ENCODE data around the gene PELI2. TPM values are rescaled to one million over a fixed set of nuclear protein-coding genes. Genes with fewer than 3 reads are reported as not detected.

Gene PELI2
- total RNA-seq, 3 donors from 2014 or later (not counting 1 experiment from before 2014, with no cell fraction given): 16.4 to 25.0 (median 24.9) TPM

DNA sequence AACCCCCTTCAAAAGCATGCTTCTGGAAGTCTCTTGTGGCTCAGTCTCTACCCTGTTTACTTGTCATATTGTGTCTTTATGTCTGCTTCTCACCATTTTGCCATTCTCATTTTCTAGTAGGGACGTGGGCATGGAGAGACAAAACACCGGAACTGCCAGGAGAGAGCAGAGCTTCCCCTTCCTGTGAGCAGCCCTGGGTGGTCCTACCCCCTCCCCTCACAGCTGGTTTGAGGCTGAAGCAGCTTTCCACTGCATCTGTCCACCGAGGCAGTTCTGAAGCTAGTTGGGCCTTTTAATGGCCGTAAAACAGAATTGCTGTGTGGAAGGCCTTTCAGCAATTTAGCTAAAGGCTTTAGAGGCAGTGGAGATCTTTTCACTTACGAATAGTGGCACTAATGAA lies 77.0 kb downstream of the PELI2 start:
- Histone ChIP-seq H3K27ac (ENCODE audit: low read length) (no peak overlapping the region), H3K36me3 (ENCODE audit: control insufficient read depth, insufficient read depth, low read length) (no peaks in the 10 kb centered on the region), H3K4me1 (ENCODE audit: control insufficient read depth, insufficient read depth, low read length) (peaks cover 17% of the 10 kb centered on the region), H3K9me3 (ENCODE audit: control insufficient read depth, insufficient read depth, low read length) (no peaks in the 10 kb centered on the region), H3K27me3 (ENCODE audit: control insufficient read depth, insufficient read depth, low read length) (no peaks in the 10 kb centered on the region), H3K4me3 (ENCODE audit: low read length) (no peak overlapping the region)
- 35% methylated on average over 5 of the region's 5 CpGs for WGBS (ENCODE audit: insufficient coverage)
- intact Hi-C loops (cut with micrococcal nuclease): no loop called here
- no peaks in the 10 kb centered on the region for H3K9me3 Mint-ChIP-seq
- DNase-seq (peak in 1 of 2 donors; percentile 7), ATAC-seq (peak in 1 of 3 donors; percentile 24)
- peak overlapping the region; percentile 71 to 77 for H3K27ac Mint-ChIP-seq
- no peaks in the 10 kb centered on the region for H3K27me3 Mint-ChIP-seq (ENCODE audit: low read depth in 2 of 2)
- no peaks in the 10 kb centered on the region for H3K36me3 Mint-ChIP-seq
- peaks cover 8 to 35% of the 10 kb centered on the region in 2 donors for H3K4me1 Mint-ChIP-seq
- H3K4me3 Mint-ChIP-seq: peak overlapping the region; percentile 58
- TF ChIP-seq, protein P1, sequence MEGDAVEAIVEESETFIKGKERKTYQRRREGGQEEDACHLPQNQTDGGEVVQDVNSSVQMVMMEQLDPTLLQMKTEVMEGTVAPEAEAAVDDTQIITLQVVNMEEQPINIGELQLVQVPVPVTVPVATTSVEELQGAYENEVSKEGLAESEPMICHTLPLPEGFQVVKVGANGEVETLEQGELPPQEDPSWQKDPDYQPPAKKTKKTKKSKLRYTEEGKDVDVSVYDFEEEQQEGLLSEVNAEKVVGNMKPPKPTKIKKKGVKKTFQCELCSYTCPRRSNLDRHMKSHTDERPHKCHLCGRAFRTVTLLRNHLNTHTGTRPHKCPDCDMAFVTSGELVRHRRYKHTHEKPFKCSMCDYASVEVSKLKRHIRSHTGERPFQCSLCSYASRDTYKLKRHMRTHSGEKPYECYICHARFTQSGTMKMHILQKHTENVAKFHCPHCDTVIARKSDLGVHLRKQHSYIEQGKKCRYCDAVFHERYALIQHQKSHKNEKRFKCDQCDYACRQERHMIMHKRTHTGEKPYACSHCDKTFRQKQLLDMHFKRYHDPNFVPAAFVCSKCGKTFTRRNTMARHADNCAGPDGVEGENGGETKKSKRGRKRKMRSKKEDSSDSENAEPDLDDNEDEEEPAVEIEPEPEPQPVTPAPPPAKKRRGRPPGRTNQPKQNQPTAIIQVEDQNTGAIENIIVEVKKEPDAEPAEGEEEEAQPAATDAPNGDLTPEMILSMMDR (IDR thresholded peaks at IDR 0.05): no peak

DNA sequence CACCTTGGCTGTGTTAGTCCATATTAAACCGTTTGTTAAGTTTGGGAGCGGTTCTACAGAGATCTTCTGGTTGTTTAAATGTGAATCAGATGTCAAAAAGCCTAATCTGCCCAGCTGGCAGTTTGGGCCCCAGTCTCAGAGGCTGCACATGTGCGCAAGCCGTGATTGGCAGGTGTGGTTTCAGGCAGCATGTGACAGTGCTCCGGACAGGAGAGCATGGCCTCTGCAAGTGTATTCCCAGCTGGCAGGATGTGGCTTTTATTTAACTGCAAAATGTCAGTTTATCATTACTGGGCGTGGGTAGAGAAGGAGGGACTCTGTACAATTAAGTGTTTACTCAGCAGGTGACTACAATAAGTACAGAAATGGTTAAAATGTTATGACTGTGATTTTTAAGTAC lies 77.5 kb downstream of the PELI2 start:
- Mint-ChIP-seq H3K9me3 (no peaks in the 10 kb centered on the region), H3K4me1 (peaks cover 8 to 35% of the 10 kb centered on the region in 2 donors), H3K4me3 (peak overlapping the region; percentile 58), H3K36me3 (no peaks in the 10 kb centered on the region), H3K27me3 (ENCODE audit: low read depth in 2 of 2) (no peaks in the 10 kb centered on the region), H3K27ac (peak overlapping the region; percentile 71 to 77)
- H3K27ac ChIP-seq (ENCODE audit: low read length): no peak overlapping the region
- no peak overlapping the region for H3K4me3 ChIP-seq (ENCODE audit: low read length)
- DNase-seq (peak in 1 of 2 donors; percentile 9), ATAC-seq (peak; percentile 11 to 64 (median 54))
- intact Hi-C loops (cut with micrococcal nuclease): no loop called here
- H3K27me3 ChIP-seq (ENCODE audit: control insufficient read depth, insufficient read depth, low read length): no peaks in the 10 kb centered on the region
- H3K4me1 ChIP-seq (ENCODE audit: control insufficient read depth, insufficient read depth, low read length): peaks cover 17% of the 10 kb centered on the region
- WGBS (ENCODE audit: insufficient coverage): 18% methylated on average over 6 of the region's 6 CpGs
- no peaks in the 10 kb centered on the region for H3K9me3 ChIP-seq (ENCODE audit: control insufficient read depth, insufficient read depth, low read length)
- no peaks in the 10 kb centered on the region for H3K36me3 ChIP-seq (ENCODE audit: control insufficient read depth, insufficient read depth, low read length)
- TF ChIP-seq, protein P1 (IDR thresholded peaks at IDR 0.05): no peak

DNA sequence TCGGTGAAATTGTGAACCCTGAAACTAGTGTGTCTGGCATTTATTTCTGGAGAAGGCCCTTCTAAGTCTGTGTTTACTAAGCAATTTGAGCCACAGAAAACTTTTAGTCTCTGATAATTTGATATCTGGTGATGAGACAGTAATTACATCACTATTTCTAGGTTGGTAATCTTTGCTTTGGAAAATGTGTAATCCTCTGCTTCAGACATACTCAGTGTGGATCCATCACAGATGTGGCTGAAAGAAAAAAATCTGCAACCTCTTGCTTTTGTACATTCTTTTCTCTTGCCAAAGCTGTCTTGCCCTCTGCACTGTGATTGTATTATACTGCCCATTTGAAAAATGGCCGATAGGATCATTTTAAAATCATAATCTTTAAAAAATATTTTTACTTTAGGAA lies 78.1 kb downstream of the PELI2 start:
- Histone ChIP-seq H3K27ac (ENCODE audit: low read length) (no peak overlapping the region), H3K36me3 (ENCODE audit: control insufficient read depth, insufficient read depth, low read length) (no peaks in the 10 kb centered on the region), H3K4me1 (ENCODE audit: control insufficient read depth, insufficient read depth, low read length) (peaks cover 17% of the 10 kb centered on the region), H3K9me3 (ENCODE audit: control insufficient read depth, insufficient read depth, low read length) (no peaks in the 10 kb centered on the region), H3K27me3 (ENCODE audit: control insufficient read depth, insufficient read depth, low read length) (no peaks in the 10 kb centered on the region), H3K4me3 (ENCODE audit: low read length) (no peak overlapping the region)
- no peak for ATAC-seq
- Mint-ChIP-seq H3K36me3 (no peaks in the 10 kb centered on the region), H3K27me3 (ENCODE audit: low read depth in 2 of 2) (no peaks in the 10 kb centered on the region), H3K9me3 (no peaks in the 10 kb centered on the region), H3K27ac (peak overlapping the region; percentile 71 to 77), H3K4me1 (peaks cover 3 to 31% of the 10 kb centered on the region in 2 donors), H3K4me3 (peak overlapping the region; percentile 58)
- 43% methylated on average over 1 of the region's 2 CpGs for WGBS (ENCODE audit: insufficient coverage)
- intact Hi-C loops (cut with micrococcal nuclease): no loop called here
- DNase-seq: no peak
- TF ChIP-seq, protein P1 (IDR thresholded peaks at IDR 0.05): no peak

DNA sequence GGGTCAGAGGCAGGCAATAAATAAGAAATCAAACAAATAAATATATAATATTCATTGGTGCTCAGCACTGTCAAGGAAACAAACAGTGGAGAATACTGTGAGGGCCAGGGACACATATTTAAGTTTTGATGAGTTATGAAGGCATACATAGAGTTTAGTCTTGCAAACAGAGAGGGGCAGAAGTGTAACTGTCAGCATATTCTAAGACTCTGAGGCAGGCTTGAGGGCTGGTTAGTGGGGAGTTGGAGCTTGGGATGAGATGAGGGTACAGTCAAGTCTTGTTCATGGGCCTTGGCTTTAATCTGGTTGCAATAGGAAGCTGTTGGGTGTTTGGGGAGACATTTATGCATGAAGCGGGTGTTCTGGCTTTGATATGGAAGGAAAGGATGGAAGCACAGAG lies 78.9 kb downstream of the PELI2 start:
- Mint-ChIP-seq H3K9me3 (no peaks in the 10 kb centered on the region), H3K27me3 (ENCODE audit: low read depth in 2 of 2) (no peaks in the 10 kb centered on the region), H3K27ac (no peak overlapping the region), H3K4me1 (peaks cover 0 to 28% of the 10 kb centered on the region in 2 donors), H3K36me3 (no peaks in the 10 kb centered on the region), H3K4me3 (no peak overlapping the region)
- intact Hi-C loops (cut with micrococcal nuclease): no loop called here
- Histone ChIP-seq H3K27me3 (ENCODE audit: control insufficient read depth, insufficient read depth, low read length) (no peaks in the 10 kb centered on the region), H3K27ac (ENCODE audit: low read length) (no peak overlapping the region), H3K4me1 (ENCODE audit: control insufficient read depth, insufficient read depth, low read length) (peaks cover 17% of the 10 kb centered on the region), H3K36me3 (ENCODE audit: control insufficient read depth, insufficient read depth, low read length) (no peaks in the 10 kb centered on the region), H3K9me3 (ENCODE audit: control insufficient read depth, insufficient read depth, low read length) (no peaks in the 10 kb centered on the region), H3K4me3 (ENCODE audit: low read length) (no peak overlapping the region)
- WGBS (ENCODE audit: insufficient coverage): 94% methylated on average over 1 of the region's 1 CpG
- TF ChIP-seq, protein P1 (IDR thresholded peaks at IDR 0.05): no peak
- DNase-seq (no peak), ATAC-seq (no peak)
